PC-9 (cell line): ENCODE data around the gene PABPN1L.

Experiments
- EZH2 ChIP-seq: fragments of 200-600 bp; sonication (generic); IDR thresholded peaks from 2 replicates; pipeline ENCODE4 v1.8.0; 2017; ENCODE audit warnings: antibody characterized with exemption, low read depth
- TF ChIP-seq, protein P1 (sequence below): fragments of 200-600 bp; sonication (generic); conservative IDR thresholded peaks from 2 replicates; pipeline ENCODE4 v1.6.1; 2017; ENCODE audit warnings: mixed run types, antibody characterized with exemption, mild to moderate bottlenecking, moderate library complexity

GRCh38 chr16:88850531-88851199, 15.8 kb downstream of the PABPN1L start:
- TF ChIP-seq, protein P1, sequence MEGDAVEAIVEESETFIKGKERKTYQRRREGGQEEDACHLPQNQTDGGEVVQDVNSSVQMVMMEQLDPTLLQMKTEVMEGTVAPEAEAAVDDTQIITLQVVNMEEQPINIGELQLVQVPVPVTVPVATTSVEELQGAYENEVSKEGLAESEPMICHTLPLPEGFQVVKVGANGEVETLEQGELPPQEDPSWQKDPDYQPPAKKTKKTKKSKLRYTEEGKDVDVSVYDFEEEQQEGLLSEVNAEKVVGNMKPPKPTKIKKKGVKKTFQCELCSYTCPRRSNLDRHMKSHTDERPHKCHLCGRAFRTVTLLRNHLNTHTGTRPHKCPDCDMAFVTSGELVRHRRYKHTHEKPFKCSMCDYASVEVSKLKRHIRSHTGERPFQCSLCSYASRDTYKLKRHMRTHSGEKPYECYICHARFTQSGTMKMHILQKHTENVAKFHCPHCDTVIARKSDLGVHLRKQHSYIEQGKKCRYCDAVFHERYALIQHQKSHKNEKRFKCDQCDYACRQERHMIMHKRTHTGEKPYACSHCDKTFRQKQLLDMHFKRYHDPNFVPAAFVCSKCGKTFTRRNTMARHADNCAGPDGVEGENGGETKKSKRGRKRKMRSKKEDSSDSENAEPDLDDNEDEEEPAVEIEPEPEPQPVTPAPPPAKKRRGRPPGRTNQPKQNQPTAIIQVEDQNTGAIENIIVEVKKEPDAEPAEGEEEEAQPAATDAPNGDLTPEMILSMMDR: no peak
- TF ChIP-seq EZH2: no peak
